HG02981 (cell line): ENCODE data around the gene MED1.
"Not testable (repeated sequence)": the region's sequence is repeated elsewhere in the genome, so short reads cannot be mapped to it uniquely, and the experiment has no call there.

Experiments used
- ATAC-seq: cut with Tn5 transposase; IDR thresholded peaks from one replicate; pipeline ENCODE4 v1.9.1; 2021; ENCODE audit warnings: mild to moderate bottlenecking, moderate library complexity; ENCODE audit not compliant: unreplicated experiment

The MED1 gene

GRCh38 chr17:39450847-39451581, at the start of gene MED1:
TSS of gene MED1 (minus strand) at chr17:39451263. CDS start at chr17:39451062, 201 bp downstream.
- peak; percentile 94 for ATAC-seq

- ATAC-seq, result not testable (repeated sequence)
Observed at GRCh38 chr17:39496921-39497320, 45.9 kb upstream of the MED1 start.

GRCh38 chr17:39487946-39488345, 36.9 kb upstream of the MED1 start:
- ATAC-seq, result no peak

GRCh38 chr17:39487490-39487889, 36.4 kb upstream of the MED1 start:
- ATAC-seq, result not testable (repeated sequence)

GRCh38 chr17:39486242-39486641, 35.2 kb upstream of the MED1 start:
- no peak for ATAC-seq

- ATAC-seq, result no peak
Observed at GRCh38 chr17:39485555-39485954, 34.5 kb upstream of the MED1 start.

- ATAC-seq, result no peak
Observed at GRCh38 chr17:39484178-39484577, 33.1 kb upstream of the MED1 start.

- no peak for ATAC-seq
Observed at GRCh38 chr17:39483506-39483905, 32.4 kb upstream of the MED1 start.

GRCh38 chr17:39479631-39480030, 28.6 kb upstream of the MED1 start:
- ATAC-seq, result not testable (repeated sequence)

- no peak for ATAC-seq
Observed at GRCh38 chr17:39473310-39473709, 22.2 kb upstream of the MED1 start.

- ATAC-seq, result not testable (repeated sequence)
Observed at GRCh38 chr17:39468610-39469009, 17.5 kb upstream of the MED1 start.

GRCh38 chr17:39464639-39465181, 13.6 kb upstream of the MED1 start:
- not testable (repeated sequence) for ATAC-seq

- no peak for ATAC-seq
Observed at GRCh38 chr17:39462631-39463375, 11.7 kb upstream of the MED1 start.

GRCh38 chr17:39461926-39462569, 11.0 kb upstream of the MED1 start:
- ATAC-seq, result no peak

- peak; percentile 60 for ATAC-seq
Observed at GRCh38 chr17:39461113-39461925, 10.3 kb upstream of the MED1 start, which contains the start of gene CDK12. TSS of gene CDK12 (plus strand) at chr17:39461486. CDS start at chr17:39462072, 586 bp downstream.

GRCh38 chr17:39455919-39456318, 4.9 kb upstream of the MED1 start:
- ATAC-seq, result no peak

- ATAC-seq, result no peak
Observed at GRCh38 chr17:39450051-39450450, 1.0 kb downstream of the MED1 start.

- no peak for ATAC-seq
Observed at GRCh38 chr17:39447561-39447960, 3.5 kb downstream of the MED1 start.

GRCh38 chr17:39443326-39443725, 7.7 kb downstream of the MED1 start:
- ATAC-seq, result no peak

- ATAC-seq, result not testable (repeated sequence)
Observed at GRCh38 chr17:39439868-39440267, 11.2 kb downstream of the MED1 start.
